ENCODE measurements around the gene USH1C. TPM values are rescaled to one million over a fixed set of nuclear protein-coding genes. Genes with fewer than 3 reads are reported as not detected.

The USH1C gene
- total RNA-seq, 1 donor, result not detected

DNA sequence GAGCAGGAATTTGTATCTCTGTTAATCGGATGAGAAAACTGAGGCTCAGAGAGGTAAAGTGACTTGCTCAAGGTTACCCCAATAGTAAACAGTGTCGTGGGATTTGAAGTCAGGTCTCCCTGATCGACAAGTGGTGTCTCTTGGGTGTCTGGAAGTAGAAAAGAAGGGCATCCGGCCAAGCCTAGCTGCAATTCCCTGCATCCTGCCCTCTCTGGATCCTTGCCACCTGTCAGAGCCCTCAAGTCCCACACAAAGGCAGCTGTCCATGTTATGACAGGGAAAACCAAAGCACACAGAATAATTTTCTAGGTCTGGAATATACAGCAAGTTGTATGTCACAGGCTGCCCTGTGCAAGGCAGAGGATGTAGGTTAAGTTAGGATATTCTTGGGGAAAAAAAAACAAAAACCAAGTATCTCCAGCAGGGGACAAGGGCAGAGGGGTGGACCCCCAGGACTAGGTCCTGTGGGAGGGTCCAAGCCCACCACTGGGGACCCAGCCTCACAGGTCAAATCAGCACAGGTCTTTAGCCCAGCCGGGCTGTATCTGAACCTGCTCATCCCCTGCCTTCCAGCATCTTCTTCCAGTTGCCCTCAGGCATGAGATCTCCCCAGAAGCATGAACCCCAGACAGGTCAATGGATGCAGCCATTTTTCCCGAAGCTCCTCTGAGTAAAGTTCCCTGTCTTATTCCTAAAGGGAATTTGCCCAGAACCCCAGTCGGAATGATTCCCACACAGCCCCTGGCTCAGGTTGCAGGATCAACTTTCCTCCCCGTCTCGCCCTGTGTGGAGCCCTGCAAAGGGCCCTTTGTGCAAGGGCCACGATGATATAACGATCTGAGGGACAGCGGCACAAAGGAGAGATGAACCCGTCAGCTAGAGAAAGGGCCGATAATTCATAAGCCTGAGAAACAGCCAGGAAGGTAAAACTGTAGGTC, 15.0 kb downstream of the USH1C start:
- no peak overlapping the region for H3K4me3 ChIP-seq (ENCODE audit: low read length)
- H3K9me3 ChIP-seq (ENCODE audit: low read depth, low read length), result no peaks in the 10 kb centered on the region
- no peaks in the 10 kb centered on the region for H3K27me3 ChIP-seq (ENCODE audit: insufficient read depth, low read length)
- no peaks in the 10 kb centered on the region for H3K4me1 ChIP-seq (ENCODE audit: insufficient read depth, low read length)

DNA sequence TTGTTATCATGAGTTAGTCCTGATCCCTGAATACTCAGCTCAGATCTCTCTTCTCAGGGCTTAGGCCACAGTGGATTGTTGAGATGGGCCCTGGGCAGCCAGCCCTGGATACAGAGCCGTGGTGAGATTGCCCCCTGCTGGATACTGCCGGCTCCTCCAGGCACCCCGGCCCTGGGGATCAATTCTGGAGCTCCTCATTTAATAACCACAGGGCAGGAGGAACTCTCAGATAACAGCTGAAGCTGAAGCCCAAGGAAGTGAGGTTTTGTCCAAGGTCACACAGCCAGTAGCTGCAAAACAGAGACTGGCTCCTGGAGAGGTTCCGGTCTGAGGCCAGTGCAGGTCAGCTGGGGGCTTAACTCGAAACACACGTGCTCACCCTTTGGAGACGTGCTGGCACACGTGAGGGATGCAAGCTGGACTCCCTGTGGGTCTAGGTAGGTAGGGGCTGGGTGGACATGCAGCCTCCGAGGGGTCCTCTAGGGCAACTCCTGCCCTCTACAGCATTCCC, 16.0 kb downstream of the USH1C start:
- Histone ChIP-seq H3K4me1 (ENCODE audit: insufficient read depth, low read length) (no peaks in the 10 kb centered on the region), H3K27me3 (ENCODE audit: insufficient read depth, low read length) (no peaks in the 10 kb centered on the region), H3K4me3 (ENCODE audit: low read length) (no peak overlapping the region), H3K9me3 (ENCODE audit: low read depth, low read length) (no peaks in the 10 kb centered on the region)

DNA sequence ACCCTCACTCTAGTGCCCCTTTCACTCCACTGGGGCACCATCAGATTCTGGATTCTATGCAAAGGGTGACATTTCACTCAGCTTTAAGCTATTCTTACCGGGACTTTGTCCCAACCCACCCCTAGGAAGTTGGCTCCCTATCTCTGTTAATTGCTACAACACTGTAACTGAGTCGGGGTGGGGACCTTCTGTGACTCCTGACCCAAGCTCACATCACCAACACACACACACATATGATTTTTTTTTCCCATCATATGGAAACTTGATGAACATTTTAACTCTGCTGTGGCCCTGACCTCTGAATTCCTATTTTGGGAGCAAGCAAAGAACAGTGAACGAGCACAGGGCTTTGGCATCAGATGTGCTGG, 16.6 kb downstream of the USH1C start:
- Histone ChIP-seq H3K27me3 (ENCODE audit: insufficient read depth, low read length) (no peaks in the 10 kb centered on the region), H3K9me3 (ENCODE audit: low read depth, low read length) (no peaks in the 10 kb centered on the region), H3K4me1 (ENCODE audit: insufficient read depth, low read length) (no peaks in the 10 kb centered on the region), H3K4me3 (ENCODE audit: low read length) (no peak overlapping the region)

DNA sequence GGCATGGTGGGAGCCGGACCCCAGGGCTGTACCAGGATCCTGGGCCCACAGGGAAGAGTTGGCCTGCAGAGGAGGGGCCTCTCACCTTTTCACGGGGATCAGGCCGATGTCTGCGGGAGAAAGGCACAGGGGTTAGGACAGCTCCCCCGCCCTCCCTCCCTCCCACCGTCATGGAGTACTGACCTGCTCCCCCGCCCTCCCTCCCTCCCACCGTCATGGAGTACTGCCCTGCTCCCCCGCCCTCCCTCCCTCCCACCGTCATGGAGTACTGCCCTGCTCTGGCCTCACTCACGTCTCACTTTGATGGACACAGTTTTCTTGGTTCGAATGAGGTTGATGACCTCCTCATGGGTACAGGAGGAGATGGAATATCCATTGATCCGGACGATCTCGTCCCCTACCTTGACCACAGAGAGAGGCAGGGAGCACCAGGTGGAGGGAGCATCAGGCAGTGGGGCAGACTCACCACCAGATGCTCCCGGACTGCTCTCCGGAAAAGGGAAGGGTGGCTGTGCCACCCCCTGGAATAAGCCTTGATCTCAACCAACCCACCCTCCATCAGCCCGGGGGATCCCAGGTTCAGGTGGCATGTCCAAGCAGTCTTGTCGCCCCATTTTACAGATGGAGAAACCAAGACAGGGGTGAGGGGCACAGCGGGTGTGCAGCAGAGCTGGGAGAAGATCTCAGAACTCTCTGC, 17.1 kb downstream of the USH1C start:
- no peak overlapping the region for H3K4me3 ChIP-seq (ENCODE audit: low read length)
- no peaks in the 10 kb centered on the region for H3K27me3 ChIP-seq (ENCODE audit: insufficient read depth, low read length)
- no peaks in the 10 kb centered on the region for H3K9me3 ChIP-seq (ENCODE audit: low read depth, low read length)
- no peaks in the 10 kb centered on the region for H3K4me1 ChIP-seq (ENCODE audit: insufficient read depth, low read length)

DNA sequence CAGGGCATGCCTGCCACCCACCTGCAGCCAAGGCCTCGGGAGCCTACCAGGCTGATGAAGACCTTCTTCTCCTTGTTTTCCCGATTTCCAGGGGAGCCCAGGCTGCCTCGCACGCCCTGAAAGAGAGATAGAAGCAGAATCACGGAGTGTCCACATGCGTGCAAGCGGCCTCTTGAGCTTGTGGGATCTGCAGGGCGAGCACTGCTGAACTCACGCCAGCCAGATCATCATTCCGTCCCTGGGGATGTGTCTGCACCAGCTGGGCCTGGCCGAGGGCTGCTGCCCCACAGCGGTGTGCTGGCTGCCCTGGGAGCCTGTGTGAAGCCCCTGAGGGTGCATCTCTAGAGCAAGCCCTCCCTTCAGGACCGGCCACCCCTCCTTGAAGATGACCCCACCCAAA, 17.9 kb downstream of the USH1C start:
- no peaks in the 10 kb centered on the region for H3K9me3 ChIP-seq (ENCODE audit: low read depth, low read length)
- H3K4me3 ChIP-seq (ENCODE audit: low read length), result no peak overlapping the region
- no peaks in the 10 kb centered on the region for H3K4me1 ChIP-seq (ENCODE audit: insufficient read depth, low read length)
- no peaks in the 10 kb centered on the region for H3K27me3 ChIP-seq (ENCODE audit: insufficient read depth, low read length)

DNA sequence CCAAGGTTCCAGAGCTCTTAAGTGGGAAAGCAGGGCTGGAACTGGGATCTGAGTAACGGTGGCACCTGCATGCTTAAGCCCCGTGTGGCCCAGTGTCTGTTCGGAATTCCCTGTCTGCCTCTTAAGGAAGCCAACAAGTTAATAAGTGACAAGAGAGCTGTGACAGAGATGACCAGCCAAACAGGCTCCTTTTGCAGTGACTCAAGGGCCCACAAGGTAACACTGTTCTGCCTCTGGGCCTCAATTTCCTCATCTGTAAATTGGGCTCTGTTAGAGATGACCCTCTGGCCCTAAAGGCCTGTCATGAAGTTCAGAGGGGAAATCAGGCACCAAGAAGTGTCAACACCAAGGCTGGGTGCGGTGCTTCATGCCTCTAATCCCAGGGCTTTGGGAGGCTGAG, 18.6 kb downstream of the USH1C start:
- H3K9me3 ChIP-seq (ENCODE audit: low read depth, low read length), result no peaks in the 10 kb centered on the region
- no peaks in the 10 kb centered on the region for H3K27me3 ChIP-seq (ENCODE audit: insufficient read depth, low read length)
- no peaks in the 10 kb centered on the region for H3K4me1 ChIP-seq (ENCODE audit: insufficient read depth, low read length)
- no peak overlapping the region for H3K4me3 ChIP-seq (ENCODE audit: low read length)

DNA sequence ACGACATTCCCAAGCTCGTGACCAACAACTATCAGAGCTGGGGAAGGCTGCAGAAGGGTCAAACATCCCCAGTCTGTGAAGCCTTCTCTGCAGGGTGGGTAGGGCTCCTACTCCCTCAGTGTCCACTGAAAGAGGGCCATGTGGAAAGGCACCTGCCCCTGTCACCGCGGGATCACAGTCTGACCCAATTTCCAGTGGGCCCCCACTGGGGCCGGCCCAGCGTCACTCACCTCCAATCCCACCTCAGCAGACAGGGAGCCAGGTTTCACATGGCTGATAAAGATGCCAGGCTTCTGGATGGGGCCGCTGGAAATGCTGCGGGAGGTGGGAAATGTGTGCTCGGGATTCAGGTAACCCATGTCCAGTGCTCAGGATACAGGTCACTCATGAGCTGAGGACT, 20.0 kb downstream of the USH1C start:
- Histone ChIP-seq H3K4me3 (ENCODE audit: low read length) (no peak overlapping the region), H3K4me1 (ENCODE audit: insufficient read depth, low read length) (no peaks in the 10 kb centered on the region), H3K9me3 (ENCODE audit: low read depth, low read length) (no peaks in the 10 kb centered on the region), H3K27me3 (ENCODE audit: insufficient read depth, low read length) (no peaks in the 10 kb centered on the region)

DNA sequence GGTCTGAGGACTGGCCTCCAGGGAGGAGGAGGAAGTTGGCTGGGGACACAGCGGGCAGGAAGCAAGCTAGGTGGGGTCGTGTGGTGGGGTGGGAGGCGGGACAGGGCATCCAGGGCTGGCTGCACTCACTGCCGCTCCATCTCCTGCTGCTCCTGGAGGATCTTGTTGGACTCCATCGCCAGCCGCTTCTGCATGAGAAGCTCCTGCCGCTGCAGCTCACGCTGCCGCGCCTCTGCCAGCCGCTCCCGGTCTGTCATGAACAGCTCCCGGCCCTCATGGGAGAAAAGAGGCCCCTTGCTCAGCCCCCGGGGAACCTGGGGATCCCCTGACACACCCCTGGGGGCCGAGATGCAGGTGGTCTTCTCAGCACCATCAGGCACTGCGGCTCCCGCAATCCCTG, 21.6 kb downstream of the USH1C start:
- H3K4me1 ChIP-seq (ENCODE audit: insufficient read depth, low read length), result no peaks in the 10 kb centered on the region
- H3K4me3 ChIP-seq (ENCODE audit: low read length), result no peak overlapping the region
- H3K27me3 ChIP-seq (ENCODE audit: insufficient read depth, low read length), result no peaks in the 10 kb centered on the region
- H3K9me3 ChIP-seq (ENCODE audit: low read depth, low read length), result no peaks in the 10 kb centered on the region

DNA sequence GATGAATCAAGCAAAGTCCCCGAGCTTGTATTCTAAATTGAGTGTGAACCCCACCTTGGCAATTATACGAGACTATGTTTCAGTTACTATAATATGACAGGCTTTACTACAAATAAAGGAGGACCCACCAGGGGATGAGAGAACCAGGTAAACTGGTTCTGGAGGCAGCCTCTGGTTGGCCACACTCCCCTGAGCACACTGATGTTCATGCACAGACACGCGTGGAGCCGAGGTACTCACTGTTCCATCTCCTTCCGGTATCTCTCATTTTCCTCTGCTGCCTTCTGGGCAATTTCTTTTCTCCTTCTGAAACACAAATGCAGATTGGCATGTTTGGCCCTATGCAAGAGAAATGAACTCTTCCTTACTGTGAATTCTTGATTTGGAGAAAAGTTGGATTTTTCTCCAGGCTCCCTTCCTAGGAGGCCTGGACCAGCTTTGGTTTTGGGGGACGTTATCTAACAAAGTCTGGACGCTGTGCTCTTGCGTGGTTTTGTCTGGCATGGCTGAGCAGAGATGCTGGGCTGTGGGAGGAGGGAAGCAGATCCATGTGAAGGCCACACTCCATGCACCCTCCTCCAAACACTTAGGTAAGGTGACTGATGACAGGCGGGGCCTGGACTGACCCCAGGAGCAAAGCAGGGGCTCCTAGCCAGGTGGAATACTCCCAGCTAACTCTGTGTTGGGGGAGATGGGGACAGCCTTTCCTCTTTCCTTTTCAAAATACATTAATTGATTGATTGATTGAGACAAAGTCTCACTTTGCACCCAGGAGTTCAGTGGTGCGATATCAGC, 22.9 kb downstream of the USH1C start:
- no peaks in the 10 kb centered on the region for H3K9me3 ChIP-seq (ENCODE audit: low read depth, low read length)
- no peaks in the 10 kb centered on the region for H3K27me3 ChIP-seq (ENCODE audit: insufficient read depth, low read length)
- no peaks in the 10 kb centered on the region for H3K4me1 ChIP-seq (ENCODE audit: insufficient read depth, low read length)
- no peak overlapping the region for H3K4me3 ChIP-seq (ENCODE audit: low read length)

DNA sequence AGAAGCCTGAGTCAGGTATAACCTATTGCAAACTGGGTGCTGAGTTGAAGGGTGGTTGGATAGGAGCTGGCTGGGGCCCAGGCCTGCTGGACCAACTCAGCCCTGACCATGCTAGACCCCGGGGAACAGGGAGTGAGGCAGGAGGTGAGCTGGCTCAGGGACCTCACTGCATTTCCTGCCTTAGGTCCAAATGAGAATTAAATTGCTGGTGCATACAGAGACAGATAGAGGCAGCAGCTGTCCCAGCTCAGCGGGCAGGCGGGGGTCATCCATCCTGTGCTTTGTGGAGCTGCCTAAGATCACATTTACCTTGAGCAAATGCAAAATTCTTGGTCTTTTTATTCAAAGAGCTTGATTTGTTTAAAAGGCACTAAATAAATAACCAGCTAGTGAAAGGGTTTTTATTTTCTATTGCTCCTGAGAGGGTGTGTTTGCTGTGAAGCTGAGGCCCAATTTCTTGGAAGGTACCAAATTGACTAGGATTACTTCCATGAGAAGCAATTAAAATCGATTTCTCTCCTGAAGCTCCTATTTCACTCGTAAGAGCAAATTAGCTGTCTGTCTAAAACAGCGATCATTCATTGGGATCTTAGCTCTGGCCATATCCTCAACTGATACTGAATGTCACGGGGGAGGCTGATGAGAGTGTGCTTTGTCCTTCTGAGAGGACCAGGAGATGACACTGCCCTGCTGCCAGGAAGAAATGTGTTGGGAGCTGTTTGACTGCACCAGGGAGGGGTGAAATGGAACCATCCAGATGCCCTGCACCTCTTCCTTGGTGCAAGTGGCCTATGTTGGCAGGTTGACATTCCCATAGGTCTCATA, 24.9 kb downstream of the USH1C start:
- Histone ChIP-seq H3K4me1 (ENCODE audit: insufficient read depth, low read length) (no peaks in the 10 kb centered on the region), H3K27me3 (ENCODE audit: insufficient read depth, low read length) (no peaks in the 10 kb centered on the region), H3K4me3 (ENCODE audit: low read length) (no peak overlapping the region), H3K9me3 (ENCODE audit: low read depth, low read length) (no peaks in the 10 kb centered on the region)

DNA sequence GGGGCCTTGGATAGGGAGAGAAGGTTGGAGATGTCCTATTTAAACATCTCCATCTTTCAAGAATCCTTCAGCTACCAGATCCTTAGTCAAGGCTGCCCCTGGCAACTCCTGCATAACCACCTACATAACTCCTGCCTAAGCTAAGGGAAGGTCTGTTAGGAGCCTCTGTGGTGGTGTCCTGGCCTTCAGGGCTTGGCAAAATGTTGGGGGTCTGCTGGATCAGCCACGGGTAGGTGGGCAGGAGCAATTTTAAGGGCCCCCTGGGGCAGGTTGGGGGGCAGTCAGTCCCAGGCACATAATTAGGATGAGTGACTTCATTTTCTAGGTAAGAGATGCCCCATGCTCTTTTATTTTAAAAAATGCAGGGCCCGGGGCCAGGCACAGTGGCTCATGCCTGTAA, 25.9 kb downstream of the USH1C start:
- H3K9me3 ChIP-seq (ENCODE audit: low read depth, low read length), result no peaks in the 10 kb centered on the region
- no peaks in the 10 kb centered on the region for H3K4me1 ChIP-seq (ENCODE audit: insufficient read depth, low read length)
- H3K27me3 ChIP-seq (ENCODE audit: insufficient read depth, low read length), result no peaks in the 10 kb centered on the region
- H3K4me3 ChIP-seq (ENCODE audit: low read length), result no peak overlapping the region

DNA sequence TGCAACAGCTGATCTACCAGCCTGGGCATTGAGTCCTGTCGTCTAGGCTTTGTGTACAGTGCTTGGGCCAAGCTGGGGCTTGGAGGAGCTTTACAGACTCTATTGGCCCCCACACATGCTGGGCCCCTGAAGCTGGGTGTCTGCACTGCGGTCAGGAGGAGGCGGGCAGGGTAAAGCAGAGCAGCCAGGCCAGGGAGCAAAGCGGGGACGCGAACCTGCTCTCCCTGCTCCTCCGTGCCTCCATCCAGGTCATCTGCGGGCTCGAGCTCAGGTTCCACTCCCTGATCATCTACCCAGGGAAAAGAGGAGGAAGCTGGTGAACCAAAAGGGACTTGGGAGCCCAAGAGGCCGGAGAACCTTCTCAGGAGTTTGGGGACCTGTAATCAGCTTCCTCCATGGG, 27.0 kb downstream of the USH1C start:
- Histone ChIP-seq H3K4me1 (ENCODE audit: insufficient read depth, low read length) (no peaks in the 10 kb centered on the region), H3K27me3 (ENCODE audit: insufficient read depth, low read length) (no peaks in the 10 kb centered on the region), H3K4me3 (ENCODE audit: low read length) (no peak overlapping the region), H3K9me3 (ENCODE audit: low read depth, low read length) (no peaks in the 10 kb centered on the region)

DNA sequence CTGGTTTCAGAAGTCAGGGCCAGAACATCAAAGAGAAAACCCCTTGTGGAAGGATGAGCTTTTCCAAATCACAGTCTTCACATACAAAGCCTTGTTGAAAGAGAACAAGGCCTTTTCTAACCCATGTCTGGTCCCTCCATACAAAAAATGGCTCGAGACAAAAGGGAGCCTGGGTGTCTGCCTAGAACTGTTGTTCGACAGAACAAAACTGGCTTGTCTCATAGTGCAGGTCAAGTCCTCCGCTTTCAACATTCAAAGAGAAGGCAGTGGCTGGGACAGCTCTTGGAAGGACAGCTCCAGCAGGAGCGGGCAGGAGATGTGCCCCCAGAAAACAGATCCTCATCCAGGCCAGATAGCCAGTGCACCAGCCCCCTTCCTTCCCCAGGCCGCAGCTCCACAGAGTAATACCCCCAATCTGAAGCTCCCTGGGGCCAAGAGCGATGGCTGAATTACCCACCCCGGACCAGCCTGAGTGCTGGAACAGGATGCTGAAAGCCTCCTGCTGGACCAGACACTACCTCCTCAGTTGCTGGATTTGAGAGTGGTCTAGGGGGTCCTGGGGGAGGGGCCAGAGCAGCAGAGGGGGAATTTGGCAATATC, 27.6 kb downstream of the USH1C start:
- Histone ChIP-seq H3K9me3 (ENCODE audit: low read depth, low read length) (no peaks in the 10 kb centered on the region), H3K4me1 (ENCODE audit: insufficient read depth, low read length) (no peaks in the 10 kb centered on the region), H3K27me3 (ENCODE audit: insufficient read depth, low read length) (no peaks in the 10 kb centered on the region), H3K4me3 (ENCODE audit: low read length) (no peak overlapping the region)

All from mononuclear cell (primary cell).